GM19395 (cell line): ENCODE results near the gene LRRFIP1.

Source experiments
- ATAC-seq: cut with Tn5 transposase; IDR thresholded peaks from one replicate; pipeline ENCODE4 v1.9.1; 2021; ENCODE audit warnings: mild to moderate bottlenecking, moderate library complexity; ENCODE audit not compliant: unreplicated experiment

LRRFIP1 gene

DNA sequence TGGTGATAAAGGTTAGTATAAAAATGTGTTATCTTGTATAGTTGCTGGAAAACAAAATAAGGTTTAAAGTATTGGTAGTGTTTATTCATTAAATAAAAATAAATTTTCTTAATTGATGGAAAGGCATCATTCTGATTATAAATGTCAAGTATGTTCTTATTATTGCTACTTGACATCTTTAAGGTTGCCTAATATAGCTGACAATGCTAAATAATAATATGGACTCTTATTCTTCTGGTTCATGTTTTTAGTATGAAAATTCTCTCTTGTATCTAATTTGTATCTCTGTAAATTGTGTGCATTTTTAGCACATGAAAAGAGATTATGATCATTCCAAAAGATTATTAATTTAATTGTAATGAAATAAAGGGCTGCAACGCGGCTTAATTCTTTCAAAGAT lies 196.2 kb downstream of the LRRFIP1 start:
- no peak for ATAC-seq

DNA sequence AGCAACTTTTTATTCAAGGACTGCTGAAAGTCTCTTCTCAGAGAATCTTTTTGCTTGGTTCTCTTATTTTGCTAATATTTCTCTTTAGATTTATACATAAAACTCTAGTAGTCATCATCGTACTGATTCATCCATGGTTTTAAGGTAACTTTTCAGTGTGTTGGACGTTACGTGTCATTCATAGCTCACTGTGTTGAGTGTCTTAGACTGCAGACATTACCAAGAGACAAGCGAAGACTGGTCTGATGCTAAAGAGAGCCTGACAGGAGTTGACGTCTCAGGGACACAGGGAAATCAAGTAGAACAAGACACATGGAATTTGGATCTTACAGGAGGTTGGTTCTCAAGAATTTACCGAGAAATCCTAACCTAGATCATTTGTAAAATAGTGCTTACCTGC lies 196.7 kb downstream of the LRRFIP1 start:
- no peak for ATAC-seq

DNA sequence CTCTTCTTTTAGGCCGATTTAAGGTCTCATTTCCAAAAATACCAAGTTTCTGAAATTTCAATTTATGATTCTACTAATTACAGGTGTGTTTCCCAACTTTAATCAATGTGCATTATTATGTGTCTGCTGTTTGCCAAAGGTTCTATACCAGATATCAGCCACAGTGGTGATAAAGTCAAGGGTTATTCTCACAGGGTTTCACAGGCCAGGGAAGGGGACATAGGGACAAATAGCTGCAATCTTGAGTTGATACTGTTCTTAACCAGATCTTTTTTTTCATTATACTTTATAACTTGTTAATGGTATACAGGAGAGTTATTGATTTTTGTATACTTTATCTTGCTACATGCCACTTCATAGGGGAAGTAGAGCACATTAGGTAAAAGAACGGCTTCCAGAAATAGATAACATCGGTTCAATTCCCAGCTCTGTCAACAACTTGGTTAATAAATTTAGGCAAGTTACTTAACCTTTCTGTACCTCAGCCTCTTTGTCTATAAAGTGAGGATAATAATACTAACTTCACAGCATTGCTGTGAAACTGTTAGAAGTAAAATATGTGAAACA lies 200.1 kb downstream of the LRRFIP1 start:
- ATAC-seq = no peak
